Duodenal mucosa (tissue), 2 donors: ENCODE measurements around the gene RUSC1.

Experiments used
- H3K27ac ChIP-seq: one replicate; pipeline ENCODE4 v1.7.0; 2013; ENCODE audit warnings: low read depth, low read length
- H3K27me3 ChIP-seq, 2 donors: one replicate each; pipeline ENCODE4 v1.7.0; 2013; ENCODE audit warnings: low read length in 2 of 2, control low read depth in 1 of 2; ENCODE audit not compliant: insufficient read depth in 2 of 2, control insufficient read depth in 1 of 2
- H3K36me3 ChIP-seq, 2 donors: one replicate each; pipeline ENCODE4 v1.7.0; 2013; ENCODE audit warnings: low read length in 2 of 2, control low read depth in 1 of 2; ENCODE audit not compliant: insufficient read depth in 2 of 2, control insufficient read depth in 1 of 2
- H3K4me1 ChIP-seq, 2 donors: one replicate each; pipeline ENCODE4 v1.7.0; 2013; ENCODE audit warnings: low read length in 2 of 2, control low read depth in 1 of 2; ENCODE audit not compliant: insufficient read depth in 2 of 2, control insufficient read depth in 1 of 2
- H3K4me3 ChIP-seq, 2 donors: one replicate each; pipeline ENCODE4 v1.7.0; 2013; ENCODE audit warnings: low read length in 2 of 2, low read depth in 1 of 2
- H3K9ac ChIP-seq, 2 donors: one replicate each; pipeline ENCODE4 v1.7.0; 2013; ENCODE audit warnings: low read length in 2 of 2, low read depth in 1 of 2
- H3K9me3 ChIP-seq, 2 donors: one replicate each; pipeline ENCODE4 v1.7.0; 2013; ENCODE audit warnings: low read length in 2 of 2, control low read depth in 1 of 2; ENCODE audit not compliant: control insufficient read depth in 1 of 2

The RUSC1 gene

GRCh38 chr1:155307247-155307740, 13.4 kb upstream of the RUSC1 start:
- Histone ChIP-seq H3K9ac (no peak overlapping the region), H3K36me3 (peaks cover 3 to 11% of the 10 kb centered on the region in 2 donors), H3K27ac (no peak overlapping the region), H3K27me3 (no peaks in the 10 kb centered on the region), H3K9me3 (no peaks in the 10 kb centered on the region), H3K4me3 (no peak overlapping the region), H3K4me1 (peaks cover 20 to 27% of the 10 kb centered on the region in 2 donors)

- H3K4me1 ChIP-seq: peaks cover 20 to 27% of the 10 kb centered on the region in 2 donors
- H3K4me3 ChIP-seq: peak within 1 kb of the TSS; percentile 95
- peak within 1 kb of the TSS; percentile 85 for H3K27ac ChIP-seq
- peaks cover 5 to 23% of the 10 kb centered on the region in 2 donors for H3K36me3 ChIP-seq
- H3K9me3 ChIP-seq: no peaks in the 10 kb centered on the region
- no peaks in the 10 kb centered on the region for H3K27me3 ChIP-seq
- H3K9ac ChIP-seq: peak within 1 kb of the TSS; percentile 86 to 94
Observed at GRCh38 chr1:155308493-155309422, 11.9 kb upstream of the RUSC1 start, which contains the start of gene FDPS. Gene FDPS (plus strand): TSS chr1:155308866. CDS start chr1:155309790, 924 bp downstream.

GRCh38 chr1:155309423-155310021, 11.2 kb upstream of the RUSC1 start:
- Histone ChIP-seq H3K9me3 (no peaks in the 10 kb centered on the region), H3K27me3 (no peaks in the 10 kb centered on the region), H3K4me3 (peak overlapping the region; percentile 95), H3K4me1 (peaks cover 18 to 27% of the 10 kb centered on the region in 2 donors), H3K36me3 (peaks cover 5 to 27% of the 10 kb centered on the region in 2 donors), H3K27ac (peak overlapping the region; percentile 85), H3K9ac (peak overlapping the region; percentile 86 to 94)

GRCh38 chr1:155313261-155313660, 7.4 kb upstream of the RUSC1 start:
- Histone ChIP-seq H3K4me3 (no peak overlapping the region), H3K27ac (no peak overlapping the region), H3K27me3 (no peaks in the 10 kb centered on the region), H3K9ac (no peak overlapping the region), H3K36me3 (peaks cover 5 to 38% of the 10 kb centered on the region in 2 donors), H3K4me1 (peaks cover 22 to 29% of the 10 kb centered on the region in 2 donors), H3K9me3 (no peaks in the 10 kb centered on the region)

GRCh38 chr1:155316922-155317321, 3.8 kb upstream of the RUSC1 start:
- Histone ChIP-seq H3K27me3 (no peaks in the 10 kb centered on the region), H3K4me3 (peak overlapping the region in 1 of 2 donors; percentile 31), H3K27ac (no peak overlapping the region), H3K4me1 (peaks cover 22 to 32% of the 10 kb centered on the region in 2 donors), H3K9ac (no peak overlapping the region), H3K36me3 (peaks cover 10 to 49% of the 10 kb centered on the region in 2 donors), H3K9me3 (no peaks in the 10 kb centered on the region)

- Histone ChIP-seq H3K27ac (no peak overlapping the region), H3K9ac (no peak overlapping the region), H3K4me1 (peaks cover 30 to 40% of the 10 kb centered on the region in 2 donors), H3K9me3 (no peaks in the 10 kb centered on the region), H3K4me3 (no peak overlapping the region), H3K36me3 (peaks cover 5 to 39% of the 10 kb centered on the region in 2 donors), H3K27me3 (no peaks in the 10 kb centered on the region)
Observed at GRCh38 chr1:155318082-155318481, 2.6 kb upstream of the RUSC1 start.

- Histone ChIP-seq H3K36me3 (peaks cover 5 to 28% of the 10 kb centered on the region in 2 donors), H3K4me3 (no peak overlapping the region), H3K9me3 (no peaks in the 10 kb centered on the region), H3K9ac (peak overlapping the region in 1 of 2 donors; percentile 21), H3K27me3 (no peaks in the 10 kb centered on the region), H3K4me1 (peaks cover 30 to 40% of the 10 kb centered on the region in 2 donors), H3K27ac (no peak overlapping the region)
Observed at GRCh38 chr1:155319536-155319935, 1.2 kb upstream of the RUSC1 start.

- H3K36me3 ChIP-seq: peaks cover 5 to 22% of the 10 kb centered on the region in 2 donors
- peak overlapping the region; percentile 55 to 69 for H3K9ac ChIP-seq
- H3K9me3 ChIP-seq: no peaks in the 10 kb centered on the region
- peaks cover 32 to 45% of the 10 kb centered on the region in 2 donors for H3K4me1 ChIP-seq
- no peak overlapping the region for H3K27ac ChIP-seq
- no peaks in the 10 kb centered on the region for H3K27me3 ChIP-seq
- peak overlapping the region; percentile 69 to 70 for H3K4me3 ChIP-seq
Observed at GRCh38 chr1:155320252-155320651, 442 bp upstream of the RUSC1 start.

- peak overlapping the region; percentile 66 to 95 for H3K4me3 ChIP-seq
- no peak overlapping the region for H3K27ac ChIP-seq
- peak overlapping the region in 1 of 2 donors; percentile 8 for H3K9ac ChIP-seq
Observed at GRCh38 chr1:155321639-155322503, 1.2 kb downstream of the RUSC1 start.

More at GRCh38 chr1:155321639-155322503, 1.2 kb downstream of the RUSC1 start:
- H3K4me1 ChIP-seq: peaks cover 41 to 48% of the 10 kb centered on the region in 2 donors
- no peaks in the 10 kb centered on the region for H3K27me3 ChIP-seq
- H3K36me3 ChIP-seq: peaks cover 5 to 23% of the 10 kb centered on the region in 2 donors
- H3K9me3 ChIP-seq: no peaks in the 10 kb centered on the region
